NOMO-1 treated with dmso at 0.1 percent for 144 hours (cell line): ENCODE measurements around the gene SPOCK1.

Experiments
- DNase-seq: peaks from one replicate; lab custom pipeline; 2025; ENCODE audit not compliant: unreplicated experiment; lab: John Stamatoyannopoulos, UW

Gene SPOCK1

DNA sequence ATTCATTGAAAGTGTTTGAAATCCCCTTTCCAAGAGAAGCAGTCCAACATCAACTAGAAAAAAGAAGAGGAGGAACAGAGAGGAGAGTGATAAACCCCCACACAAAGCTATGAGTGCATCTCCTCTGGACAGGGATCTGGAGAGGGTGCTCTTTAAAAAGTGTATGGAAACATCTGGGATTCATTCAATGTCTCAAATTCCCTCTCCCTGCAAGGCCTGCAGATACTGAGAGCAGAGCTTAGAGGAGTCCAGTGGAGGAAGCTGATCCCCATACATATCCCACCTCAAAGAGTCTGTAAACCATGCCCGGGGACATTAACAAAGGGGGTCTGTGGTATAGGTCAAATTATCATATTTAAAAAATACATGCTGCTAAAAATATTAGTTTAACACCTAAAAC lies 2.2 kb downstream of the SPOCK1 start:
- no peak for DNase-seq

- no peak for DNase-seq
Measured at GRCh38 chr5:137492331-137492730, 6.8 kb downstream of the SPOCK1 start.

GRCh38 chr5:137491121-137491520 lies 8.0 kb downstream of the SPOCK1 start:
- no peak for DNase-seq

DNA sequence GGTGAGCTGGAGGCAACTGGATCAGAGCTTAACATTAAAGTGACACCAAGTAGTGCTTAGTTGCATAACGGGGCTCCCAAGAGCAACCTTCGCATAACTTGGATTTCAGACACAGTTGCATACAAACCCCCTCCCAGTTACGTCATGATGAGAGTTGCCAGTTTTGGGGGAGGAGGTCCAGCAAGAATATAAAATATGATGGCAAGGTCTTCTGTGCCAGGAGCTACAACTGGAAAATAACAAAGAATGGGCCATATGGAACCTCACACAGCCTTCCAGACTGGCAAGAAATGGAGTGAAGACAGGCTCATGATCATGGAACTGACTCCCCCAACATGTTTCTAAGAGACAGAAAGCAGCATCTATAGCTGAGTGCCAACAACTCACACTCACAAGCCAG lies 8.5 kb downstream of the SPOCK1 start:
- DNase-seq, result no peak

- no peak for DNase-seq
Measured at GRCh38 chr5:137488974-137489373, 10.2 kb downstream of the SPOCK1 start.

GRCh38 chr5:137488516-137488915 lies 10.6 kb downstream of the SPOCK1 start:
- DNase-seq, result no peak

DNA sequence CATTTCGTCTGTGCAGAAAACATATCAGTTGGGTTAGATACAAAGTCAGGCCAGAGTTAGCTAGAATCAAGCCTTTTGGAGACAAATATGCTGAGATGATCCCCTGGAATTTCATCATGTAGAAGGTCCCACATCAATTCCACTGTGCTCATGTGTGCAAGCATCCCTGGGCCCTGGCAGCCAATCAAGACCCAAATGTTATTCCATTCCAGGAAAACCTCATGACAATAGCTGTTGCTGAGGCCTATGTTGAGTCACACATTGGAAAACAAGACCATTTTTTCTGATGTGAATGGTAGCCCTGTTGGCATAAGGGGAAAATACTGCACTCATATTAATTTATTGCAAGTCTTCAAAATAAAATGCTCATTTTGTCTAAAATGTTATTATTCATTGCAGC lies 11.5 kb downstream of the SPOCK1 start:
- no peak for DNase-seq

DNA sequence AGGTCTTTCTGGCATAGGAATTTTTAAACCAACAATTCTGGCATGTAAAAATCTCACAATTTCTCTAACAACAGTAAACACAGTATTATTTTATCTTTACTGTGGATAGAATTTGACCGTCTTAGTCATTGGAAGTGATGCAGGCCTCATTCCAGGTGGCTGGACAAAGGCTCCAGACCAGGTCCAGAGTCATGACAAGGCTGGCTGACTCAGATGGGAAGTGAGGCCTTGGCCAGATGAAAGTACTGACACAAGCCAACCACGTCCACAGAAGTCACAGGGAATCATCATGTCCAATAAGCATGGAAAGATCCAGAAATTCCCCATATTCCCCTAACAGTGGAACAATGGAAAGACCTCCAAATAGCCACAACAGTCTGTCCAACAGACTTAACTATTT lies 12.4 kb downstream of the SPOCK1 start:
- no peak for DNase-seq

DNA sequence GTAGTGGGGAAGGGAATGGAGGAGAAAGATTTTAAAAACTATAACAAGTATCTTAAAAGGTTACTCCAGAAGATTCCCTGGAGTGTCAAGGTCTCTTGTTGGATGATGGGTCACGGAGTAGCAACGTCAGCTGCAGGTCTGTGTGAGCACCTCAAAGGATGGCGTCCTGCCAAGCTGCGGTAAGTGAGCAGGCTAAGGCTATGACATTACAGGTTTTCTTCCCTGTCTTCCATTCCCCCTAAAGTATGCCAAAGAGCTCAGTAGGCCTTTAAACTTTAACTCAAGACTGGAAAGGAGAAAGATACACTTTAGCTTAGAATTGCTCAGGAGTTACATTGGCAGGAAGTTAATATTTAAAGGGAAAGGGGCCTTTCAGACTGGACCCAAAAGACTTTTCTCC lies 17.5 kb downstream of the SPOCK1 start:
- DNase-seq, result no peak

DNA sequence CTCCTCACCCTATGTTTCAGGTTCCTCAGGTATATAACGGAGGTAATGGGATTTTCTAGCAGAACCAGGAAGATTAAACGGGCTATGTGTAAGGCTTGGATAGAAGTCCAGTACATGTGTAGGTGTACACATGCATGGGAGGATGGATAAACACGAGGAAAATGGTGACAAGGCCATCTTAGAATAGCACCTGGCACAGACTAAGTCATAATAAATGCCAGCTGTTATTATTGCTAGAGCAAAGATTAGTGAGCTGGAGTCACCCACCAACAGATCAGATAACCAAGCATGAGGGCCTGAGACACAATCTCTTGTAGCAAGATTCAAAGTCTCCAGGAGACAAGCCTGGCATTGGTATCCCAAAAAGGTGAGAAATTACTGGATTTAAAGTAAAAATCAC lies 21.1 kb downstream of the SPOCK1 start:
- DNase-seq, result no peak

DNA sequence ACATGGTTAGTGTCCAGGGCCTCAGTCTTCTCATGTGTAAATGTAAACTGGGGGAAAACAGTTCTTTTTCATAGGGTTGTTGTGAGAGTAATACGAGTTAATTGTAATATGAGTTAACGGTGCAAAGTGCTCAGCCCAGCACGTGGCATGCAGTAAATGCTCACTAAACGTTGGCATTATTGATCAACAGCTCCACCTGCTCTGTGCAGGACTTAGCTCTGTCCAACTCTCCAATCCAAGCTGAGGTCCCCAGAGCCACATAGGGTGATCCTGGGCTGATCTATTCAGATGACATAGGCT lies 28.3 kb downstream of the SPOCK1 start:
- DNase-seq, result no peak

- DNase-seq, result no peak
Measured at GRCh38 chr5:137470111-137470920, 28.8 kb downstream of the SPOCK1 start.

DNA sequence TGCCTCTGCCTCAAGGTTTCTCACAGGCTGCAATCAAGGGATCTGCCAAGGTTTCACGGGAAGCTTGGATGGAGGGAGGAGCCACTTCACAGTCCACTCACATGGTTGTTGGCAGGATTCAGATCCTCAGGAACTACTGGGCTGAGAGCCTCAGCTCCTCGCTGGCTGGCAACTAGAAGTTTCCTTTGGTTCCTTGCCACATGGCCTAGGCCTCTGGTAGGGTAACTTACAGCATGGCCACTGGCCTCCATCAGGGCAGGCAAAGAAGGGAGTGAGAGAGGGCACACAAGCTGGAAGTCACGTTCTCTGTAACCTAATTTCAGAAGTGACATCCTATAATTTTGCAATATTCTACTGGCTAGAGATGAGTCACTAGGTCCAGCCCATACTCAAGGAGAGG lies 32.2 kb downstream of the SPOCK1 start:
- DNase-seq, result no peak

GRCh38 chr5:137465930-137466329 lies 33.2 kb downstream of the SPOCK1 start:
- DNase-seq, result no peak

- no peak for DNase-seq
Measured at GRCh38 chr5:137462816-137463520, 36.2 kb downstream of the SPOCK1 start.

DNA sequence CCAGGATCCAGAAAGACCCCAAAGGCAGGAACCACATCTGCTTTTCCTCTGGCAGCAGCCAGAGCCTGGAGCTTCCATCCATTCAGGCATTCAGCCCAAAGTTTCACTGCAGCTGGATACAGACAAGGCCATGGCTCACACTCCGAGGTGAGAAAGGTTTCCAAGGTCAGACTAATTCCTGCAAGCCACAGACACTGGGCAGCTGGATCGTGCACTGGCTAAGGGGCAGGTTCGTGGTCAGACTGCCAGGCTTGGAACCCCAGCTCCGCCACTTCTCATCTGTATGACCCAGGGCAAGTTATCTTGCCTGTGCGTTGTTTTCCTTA lies 36.9 kb downstream of the SPOCK1 start:
- DNase-seq, result no peak

GRCh38 chr5:137461391-137462264 lies 37.5 kb downstream of the SPOCK1 start:
- no peak for DNase-seq

DNA sequence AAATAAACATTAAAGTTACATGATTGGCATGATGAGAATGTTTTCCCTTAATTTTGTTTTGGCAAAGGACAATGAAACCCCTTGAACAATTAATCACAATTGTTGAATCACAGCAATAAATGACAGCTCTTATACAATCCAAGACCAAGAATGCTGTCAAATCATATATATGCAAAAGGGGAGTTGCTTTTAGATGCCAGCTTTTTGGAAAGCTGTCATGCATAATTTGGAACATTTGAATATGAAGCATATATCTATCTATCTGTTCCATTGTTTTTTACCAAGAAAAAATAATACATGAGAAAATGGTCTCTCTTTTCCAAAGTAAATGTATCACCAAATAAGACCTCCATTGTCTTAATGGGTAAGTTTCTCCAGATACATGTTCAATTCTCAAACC lies 44.5 kb downstream of the SPOCK1 start:
- DNase-seq, result no peak

- DNase-seq, result no peak
Measured at GRCh38 chr5:137453483-137454080, 45.5 kb downstream of the SPOCK1 start.

- no peak for DNase-seq
Measured at GRCh38 chr5:137450759-137451158, 48.4 kb downstream of the SPOCK1 start.

DNA sequence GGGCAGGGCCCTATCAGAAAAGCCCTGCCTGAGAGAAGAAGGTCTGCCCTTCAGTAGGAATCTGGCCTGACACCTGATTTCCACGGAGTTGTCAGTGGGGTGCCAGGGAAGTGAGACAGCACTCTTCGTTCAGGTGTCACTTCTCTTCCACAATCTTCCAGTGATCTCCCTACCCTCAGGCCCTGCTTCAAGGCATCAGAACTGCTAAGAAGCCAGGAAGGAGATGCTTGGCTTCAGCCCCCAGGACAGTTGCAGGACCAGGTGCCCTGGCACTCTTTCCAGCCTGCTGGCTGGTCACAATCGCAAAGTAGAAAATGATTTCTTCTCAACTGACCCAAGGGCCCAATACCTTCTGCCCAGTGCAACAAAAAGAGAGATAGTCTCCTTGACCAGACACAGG lies 50.3 kb downstream of the SPOCK1 start:
- DNase-seq, result no peak

- DNase-seq, result peak; percentile 17
Measured at GRCh38 chr5:137446615-137447014, 52.5 kb downstream of the SPOCK1 start.
